ENCODE measurements around the gene TULP4.
"Not testable (repeated sequence)": the region's sequence is repeated elsewhere in the genome, so short reads cannot be mapped to it uniquely, and the experiment has no call there.

The TULP4 gene

DNA sequence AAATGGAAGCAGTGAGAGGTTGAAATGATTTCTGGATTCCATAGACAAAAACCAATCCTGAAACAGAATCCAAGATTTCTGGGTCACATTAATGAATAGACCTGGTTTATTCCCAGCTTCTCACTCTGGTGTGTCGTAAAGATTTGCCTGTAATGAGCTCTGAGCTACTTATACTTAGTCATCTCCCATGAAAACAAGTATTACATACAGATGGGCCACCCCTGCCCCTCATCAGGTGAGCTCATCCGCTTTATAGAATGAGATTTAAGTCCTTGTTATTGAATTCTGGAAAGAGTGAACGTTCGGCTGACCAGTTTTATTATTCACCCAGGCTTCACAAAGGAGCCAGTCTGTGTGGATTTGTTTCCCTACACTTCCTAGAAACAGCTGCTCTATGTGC, 200.5 kb downstream of the TULP4 start:
- DNase-seq, result no peak

DNA sequence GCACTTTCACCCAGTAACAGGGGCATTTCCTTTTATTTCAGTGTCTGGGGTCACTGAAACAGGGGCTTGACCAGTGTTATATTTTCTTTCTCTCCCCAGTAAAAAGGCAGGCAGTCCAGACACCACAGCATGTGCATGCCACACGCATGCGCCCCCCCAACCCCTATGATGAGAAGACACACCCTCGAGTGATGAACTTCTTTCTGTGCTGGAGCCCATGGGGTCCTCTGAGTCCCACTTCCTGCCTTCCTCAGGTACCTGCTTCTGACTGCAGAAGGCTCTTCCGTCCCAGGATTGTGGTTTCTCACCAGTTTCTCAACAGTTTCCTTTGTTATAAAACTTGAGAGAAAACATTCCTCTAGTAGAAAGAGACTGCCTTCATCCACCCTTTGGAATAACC, 201.9 kb downstream of the TULP4 start:
- DNase-seq, result no peak

DNA sequence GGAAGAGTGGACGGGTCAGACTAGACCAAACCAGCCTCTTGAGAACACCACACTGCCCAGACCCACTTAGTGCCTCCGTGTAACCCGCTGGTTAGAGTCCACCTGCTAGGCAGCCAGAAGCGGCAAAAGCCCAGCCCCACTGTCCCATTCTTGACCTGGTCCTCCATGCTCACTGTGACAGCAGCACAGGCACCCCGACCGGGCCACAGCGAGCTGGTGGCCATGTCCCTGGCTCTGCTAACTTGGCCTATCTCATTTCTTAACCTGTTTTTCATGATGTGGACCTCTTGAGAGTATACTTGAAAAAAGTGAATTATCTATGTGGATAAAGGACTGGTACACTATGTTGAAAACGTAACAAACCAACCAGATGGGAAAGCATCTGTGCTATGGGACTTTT, 202.7 kb downstream of the TULP4 start:
- DNase-seq, result no peak

DNA sequence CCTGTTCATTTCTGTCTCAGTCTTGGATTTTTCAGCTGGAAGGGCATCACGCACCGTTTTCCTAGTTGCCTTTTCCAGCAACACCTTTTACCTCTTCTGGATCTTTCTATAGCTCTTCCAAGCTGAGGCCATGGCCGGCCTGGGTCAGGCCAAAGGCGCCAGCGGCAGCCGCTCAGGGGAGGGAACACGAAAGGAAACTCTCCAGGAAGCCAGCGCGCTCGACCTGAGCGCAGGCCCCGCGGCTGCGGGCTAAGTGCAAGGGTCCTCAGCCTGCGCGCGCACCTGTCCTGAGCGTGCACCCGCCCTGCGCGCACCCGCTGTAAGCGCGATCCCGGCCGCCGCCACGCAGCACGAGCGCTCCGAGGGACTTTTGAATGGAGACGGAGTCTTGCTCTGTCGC, 203.8 kb downstream of the TULP4 start:
- no peak for DNase-seq

DNA sequence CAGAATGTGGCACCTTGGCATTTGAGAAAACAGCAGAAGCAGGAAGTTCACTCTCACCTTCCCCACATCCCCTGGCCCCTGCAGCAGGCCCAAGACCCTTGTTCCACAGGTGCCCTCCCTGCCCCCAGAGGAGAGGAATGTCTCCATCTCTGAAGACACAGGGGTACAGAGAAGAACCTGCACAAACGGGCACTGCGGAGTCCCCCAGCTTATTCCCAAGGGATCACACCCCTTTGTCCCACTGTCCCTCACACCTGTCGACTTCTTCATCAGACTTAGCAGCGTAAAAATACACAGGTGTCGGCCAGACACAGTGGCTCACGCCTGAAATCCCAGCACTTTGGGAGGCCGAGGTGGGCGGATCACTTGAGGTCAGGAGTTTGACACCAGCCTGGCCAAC, 204.8 kb downstream of the TULP4 start:
- no peak for DNase-seq

DNA sequence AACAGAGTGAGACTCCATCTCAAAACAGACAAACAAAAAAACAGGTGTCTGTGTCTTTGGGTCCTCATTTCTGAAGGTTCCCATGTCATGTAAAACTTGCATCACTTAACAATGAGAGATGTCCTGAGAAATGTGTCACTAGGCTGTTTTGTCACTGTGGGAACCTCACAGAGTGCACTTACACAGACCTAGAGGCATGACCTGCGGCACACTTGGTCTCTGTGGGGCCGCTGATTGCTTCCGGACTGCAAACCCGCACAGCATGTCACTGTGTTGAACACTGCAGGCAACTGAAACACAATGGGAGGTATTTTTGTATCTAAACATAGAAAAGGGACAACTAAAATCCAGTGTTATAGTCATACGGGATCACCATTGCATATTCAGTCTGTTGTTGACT, 205.3 kb downstream of the TULP4 start:
- DNase-seq, result no peak

DNA sequence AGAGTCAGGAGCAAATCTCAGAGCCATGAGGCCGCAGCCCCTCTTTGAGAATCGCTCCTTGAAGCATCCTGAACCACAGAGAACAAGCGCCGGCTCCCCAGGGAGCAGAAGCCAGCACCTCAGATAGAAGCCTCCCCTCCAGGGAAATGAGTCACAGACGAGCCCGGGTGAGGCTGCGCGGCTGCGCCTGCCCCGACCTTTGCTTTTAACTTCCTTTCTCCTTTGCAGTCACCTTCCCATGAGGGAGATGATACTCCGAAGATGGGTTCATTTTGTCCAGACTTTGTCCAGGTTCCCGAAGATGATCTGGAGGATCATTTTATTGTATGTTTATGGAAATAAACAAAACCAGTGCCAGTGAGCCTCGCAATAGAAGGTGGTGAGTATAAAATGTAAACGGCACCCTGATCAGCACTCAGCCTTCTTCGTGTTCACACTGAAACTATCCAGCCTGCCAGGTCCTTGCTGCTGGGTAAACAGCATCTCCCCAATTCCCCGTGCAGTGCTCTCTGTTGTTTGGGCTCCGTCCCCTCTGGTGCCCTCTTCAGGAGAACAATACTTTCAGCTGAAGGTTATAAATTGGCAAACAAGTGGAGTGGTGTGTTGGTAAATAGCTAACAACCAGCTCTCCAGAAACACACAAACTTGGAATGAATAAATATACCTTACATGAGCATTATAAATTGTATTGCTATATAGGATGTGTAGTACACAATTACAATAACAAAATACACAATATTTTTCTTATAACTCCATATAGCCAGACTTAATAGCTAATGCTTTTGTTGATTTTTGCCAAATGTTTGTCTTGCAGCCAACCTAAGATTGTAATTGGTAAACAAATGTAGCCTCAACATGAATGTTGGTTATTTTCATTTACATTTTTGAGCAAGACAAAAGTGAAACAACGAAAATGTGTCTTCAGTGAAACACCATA, 206.2 kb downstream of the TULP4 start:
- peak; percentile 41 to 75 for DNase-seq

DNA sequence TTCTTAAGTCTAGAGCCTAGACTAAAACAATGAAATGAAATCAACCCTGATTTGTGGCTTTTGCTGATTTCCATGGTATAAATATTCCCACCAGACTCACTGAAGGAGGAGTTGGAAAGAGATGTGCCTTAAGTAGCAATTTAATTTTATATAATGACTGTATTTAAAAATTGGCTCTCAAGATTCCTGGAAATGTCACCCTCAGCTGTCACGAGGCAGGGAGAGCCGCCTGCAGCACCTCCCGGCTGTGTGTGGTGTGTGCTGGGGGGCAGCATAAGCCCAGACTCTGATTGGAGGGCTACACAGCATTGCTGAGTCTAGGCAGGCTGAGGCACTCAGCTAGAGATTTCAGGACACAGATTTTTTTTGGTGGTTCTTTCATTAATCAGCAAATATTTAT, 207.0 kb downstream of the TULP4 start:
- no peak for DNase-seq

DNA sequence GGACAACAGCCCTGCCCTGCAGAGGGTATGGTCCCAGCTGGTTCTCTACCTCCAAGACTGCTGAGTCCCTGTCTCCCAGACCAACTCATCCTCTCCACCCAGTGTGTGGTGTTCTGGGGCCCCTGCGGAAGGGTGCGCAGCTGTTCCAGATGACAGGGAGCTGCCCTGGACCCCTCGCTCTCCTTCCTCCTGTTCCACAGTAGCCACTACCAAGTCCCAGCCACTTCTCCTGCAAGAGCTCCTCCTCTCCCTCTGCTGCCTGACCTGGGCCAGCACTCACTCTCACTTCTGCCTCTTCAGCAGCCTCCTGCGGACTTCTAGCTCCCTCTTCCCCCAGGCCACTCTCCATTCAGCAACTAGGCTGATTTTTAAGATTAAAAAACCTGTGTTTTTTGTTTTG, 207.5 kb downstream of the TULP4 start:
- DNase-seq, result no peak

DNA sequence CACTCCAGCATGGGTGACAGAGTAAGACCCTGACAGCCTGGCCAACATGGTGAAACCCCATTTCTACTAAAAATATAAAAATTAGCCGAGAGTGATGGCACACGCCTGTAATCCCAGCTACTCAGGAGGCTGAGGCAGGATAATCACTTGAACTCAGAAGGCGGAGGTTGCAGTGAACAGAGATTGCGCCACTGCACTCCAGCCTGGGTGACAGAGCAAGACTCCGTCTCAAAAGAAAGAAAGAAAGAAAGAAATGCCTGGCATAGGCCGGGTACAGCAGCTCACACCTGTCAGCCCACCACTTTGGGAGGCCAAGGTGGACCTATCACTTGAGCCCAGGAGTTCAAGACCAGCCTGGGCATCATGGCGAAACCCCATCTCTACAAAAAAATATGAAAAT, 208.7 kb downstream of the TULP4 start:
- not testable (repeated sequence) for DNase-seq

DNA sequence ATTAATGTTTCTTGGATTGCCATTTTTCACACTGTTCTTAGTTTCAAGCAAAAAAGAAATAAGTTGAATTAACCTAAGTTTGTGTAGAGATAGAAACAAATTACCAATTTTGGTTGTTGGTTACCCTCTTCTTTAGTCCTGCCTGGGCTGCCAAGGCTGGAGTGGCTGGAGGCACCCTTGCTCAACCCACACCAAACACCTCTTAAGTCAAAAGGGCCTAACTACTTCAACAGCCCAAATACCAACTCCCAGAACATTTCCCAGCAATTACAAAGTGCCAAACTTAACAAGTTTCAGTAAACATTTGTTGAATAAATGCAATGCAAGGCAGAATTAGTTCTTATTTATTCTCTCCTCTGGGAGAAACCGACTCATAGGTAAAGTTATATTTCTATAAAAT, 209.5 kb downstream of the TULP4 start:
- DNase-seq, result no peak

DNA sequence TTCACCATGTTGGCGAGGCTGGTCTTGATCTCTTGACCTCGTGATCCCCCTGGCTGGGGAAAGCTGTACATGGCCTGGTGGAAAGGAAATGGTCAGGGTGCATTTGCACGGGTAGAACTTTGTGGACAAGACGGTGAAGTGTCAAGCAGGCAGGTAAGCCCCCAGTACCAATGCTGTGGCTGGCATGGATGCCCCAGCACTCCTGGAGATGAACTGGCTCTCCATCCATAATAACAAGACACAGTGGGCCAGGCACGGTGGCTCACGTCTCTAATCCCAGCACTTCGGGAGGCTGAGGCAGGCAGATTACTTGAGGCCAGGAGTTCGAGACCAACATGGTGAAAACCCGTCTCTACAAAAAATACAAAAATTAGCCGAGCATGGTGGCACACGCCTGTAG, 210.4 kb downstream of the TULP4 start:
- DNase-seq, result no peak

DNA sequence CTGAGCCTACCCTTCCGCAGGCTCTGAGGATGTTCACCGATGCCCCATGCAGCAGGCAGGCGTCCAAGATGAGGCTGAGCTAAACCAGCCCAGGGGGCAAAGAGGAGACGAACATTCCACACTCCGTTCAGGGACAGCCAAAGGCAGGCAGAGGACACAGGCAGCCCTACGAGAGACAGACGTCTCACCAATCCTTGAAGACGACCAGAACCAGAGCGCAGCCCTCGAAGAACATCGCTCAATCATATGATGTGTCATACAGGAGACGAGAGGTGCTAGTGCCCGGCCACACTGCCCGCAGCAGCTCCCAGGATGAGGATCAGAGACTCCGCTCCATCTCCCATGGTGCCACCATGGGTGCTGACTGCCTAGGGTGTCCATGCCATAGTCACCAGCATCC, 212.0 kb downstream of the TULP4 start:
- DNase-seq, result no peak

DNA sequence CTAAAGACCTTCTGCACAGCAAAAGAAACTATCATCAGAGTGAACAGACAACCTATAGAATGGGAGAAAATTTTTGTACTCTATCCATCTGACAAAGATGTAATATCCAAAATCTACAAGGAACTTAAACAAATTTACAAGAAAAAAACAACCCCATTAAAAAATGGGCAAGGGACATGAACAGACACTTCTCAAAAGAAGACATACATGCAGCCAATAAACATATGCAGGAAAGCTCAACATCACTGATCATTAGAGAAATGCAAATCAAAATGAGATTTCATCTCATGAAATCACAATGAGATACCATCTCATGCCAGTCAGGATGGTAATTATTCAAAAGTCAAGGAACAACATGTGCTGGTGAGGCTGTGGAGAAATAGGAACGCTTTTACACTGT, 215.6 kb downstream of the TULP4 start:
- DNase-seq, result not testable (repeated sequence)

DNA sequence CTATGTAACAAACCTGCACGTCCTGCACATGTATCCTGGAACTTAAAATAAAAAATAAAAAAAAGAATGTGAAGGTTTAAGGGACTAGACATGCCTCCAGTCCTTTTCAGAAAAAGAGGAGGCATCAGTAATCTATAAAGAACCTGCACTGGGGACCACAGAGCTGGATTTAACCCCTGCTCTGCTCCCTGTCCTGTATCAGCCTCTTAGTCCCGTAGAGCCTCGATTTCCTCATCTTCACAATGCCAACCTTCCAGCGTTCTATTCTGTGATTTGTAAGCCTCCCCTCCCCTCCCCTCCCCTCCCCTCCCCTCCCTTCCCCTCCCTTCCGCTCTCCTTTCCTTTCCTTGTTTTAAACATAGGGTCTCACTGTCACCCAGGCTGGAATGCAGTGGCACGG, 216.6 kb downstream of the TULP4 start:
- DNase-seq, result no peak

DNA sequence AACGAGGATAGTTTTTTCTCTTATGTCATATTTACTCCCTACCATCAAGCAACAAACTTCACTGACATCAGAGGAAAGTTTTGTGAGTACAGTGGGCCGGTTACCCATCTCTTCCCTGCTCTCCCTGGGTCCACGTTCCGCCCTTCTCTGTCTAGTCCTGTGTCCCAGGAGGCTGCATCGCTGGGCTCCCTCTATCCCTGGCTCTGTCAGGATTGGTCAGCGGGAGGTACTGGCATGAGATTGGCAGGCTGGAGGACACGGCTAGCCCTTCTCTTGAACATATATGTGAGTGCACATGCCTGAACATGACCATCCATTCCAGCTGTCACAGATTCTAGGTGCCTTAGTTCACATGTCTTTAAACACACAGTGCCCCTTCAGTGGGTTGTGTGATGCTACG, 217.4 kb downstream of the TULP4 start:
- no peak for DNase-seq

DNA sequence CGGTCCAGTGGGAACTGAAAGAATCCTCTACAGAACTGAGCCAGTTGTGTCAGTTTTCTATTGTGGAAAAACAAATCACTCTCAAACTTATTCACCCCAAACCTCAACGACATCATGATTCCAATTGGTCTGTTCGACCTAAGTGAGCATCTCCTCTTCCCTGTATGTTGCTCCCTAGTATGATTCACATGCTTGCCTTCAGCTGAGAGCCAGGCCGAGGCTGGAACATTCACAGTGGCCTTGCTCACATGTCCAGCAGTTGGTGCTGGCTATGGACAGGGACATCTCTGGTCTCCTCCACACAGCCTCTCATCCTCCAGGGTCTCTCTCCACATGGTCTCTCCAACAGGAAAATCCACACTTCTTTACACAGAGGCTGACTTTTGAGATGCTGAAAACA, 219.3 kb downstream of the TULP4 start:
- no peak for DNase-seq

DNA sequence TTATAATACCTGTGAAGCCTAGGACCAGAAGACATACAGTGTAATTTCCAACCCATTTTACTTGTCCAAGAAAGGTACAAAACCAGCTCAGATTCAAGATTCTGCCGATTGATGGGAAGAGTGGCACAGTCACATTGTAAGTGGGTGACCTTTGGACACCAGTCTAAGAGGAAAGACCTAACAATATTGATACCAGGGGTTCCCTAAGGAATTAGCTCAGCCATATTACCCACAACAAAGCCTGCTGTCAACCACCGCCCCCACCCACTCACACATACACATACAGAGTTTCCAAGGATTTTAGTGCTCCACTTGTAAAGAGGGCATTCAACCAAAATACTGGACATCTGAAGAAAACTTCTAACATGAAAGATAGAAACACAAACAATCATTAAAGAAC, 219.7 kb downstream of the TULP4 start:
- no peak for DNase-seq

DNA sequence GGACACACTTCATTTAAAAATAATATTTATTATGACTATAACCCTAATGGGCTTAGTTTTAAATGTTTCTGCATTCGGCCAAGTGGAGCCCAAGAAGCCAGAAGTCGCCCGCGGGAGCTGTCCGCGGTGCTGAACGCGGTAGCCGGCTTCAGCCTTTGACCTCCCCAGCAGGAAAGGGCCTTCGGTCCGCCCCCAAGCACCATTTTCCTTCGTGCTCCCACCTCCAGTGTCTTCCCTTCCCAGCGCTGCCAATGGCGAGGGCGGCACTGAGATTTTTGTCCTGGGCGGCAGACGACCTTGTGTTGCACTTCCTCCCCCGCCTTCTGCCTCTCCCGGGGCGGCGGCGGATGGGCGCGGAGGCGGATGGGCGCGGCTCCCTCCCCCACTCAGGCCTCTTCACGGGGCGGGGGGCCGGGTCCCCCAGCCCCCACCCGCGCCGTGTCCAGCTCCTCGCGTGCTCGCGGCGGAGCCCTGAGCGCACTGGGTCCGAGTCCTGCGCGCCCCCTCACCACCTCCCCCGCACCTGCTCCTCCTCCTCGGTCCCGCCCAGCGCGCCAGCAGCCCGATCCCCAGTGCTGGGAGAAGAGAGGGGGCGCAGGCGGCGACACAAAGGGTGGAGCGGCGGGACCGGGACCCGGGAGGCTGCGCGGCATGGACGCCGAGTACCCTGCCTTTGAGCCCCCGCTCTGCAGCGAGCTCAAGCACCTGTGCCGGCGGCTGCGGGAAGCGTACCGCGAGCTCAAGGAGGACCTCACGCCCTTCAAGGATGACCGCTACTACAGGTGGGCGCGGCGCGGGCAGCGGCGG, 224.0 kb downstream of the TULP4 start:
- DNase-seq, result peak; percentile 58 to 60

DNA sequence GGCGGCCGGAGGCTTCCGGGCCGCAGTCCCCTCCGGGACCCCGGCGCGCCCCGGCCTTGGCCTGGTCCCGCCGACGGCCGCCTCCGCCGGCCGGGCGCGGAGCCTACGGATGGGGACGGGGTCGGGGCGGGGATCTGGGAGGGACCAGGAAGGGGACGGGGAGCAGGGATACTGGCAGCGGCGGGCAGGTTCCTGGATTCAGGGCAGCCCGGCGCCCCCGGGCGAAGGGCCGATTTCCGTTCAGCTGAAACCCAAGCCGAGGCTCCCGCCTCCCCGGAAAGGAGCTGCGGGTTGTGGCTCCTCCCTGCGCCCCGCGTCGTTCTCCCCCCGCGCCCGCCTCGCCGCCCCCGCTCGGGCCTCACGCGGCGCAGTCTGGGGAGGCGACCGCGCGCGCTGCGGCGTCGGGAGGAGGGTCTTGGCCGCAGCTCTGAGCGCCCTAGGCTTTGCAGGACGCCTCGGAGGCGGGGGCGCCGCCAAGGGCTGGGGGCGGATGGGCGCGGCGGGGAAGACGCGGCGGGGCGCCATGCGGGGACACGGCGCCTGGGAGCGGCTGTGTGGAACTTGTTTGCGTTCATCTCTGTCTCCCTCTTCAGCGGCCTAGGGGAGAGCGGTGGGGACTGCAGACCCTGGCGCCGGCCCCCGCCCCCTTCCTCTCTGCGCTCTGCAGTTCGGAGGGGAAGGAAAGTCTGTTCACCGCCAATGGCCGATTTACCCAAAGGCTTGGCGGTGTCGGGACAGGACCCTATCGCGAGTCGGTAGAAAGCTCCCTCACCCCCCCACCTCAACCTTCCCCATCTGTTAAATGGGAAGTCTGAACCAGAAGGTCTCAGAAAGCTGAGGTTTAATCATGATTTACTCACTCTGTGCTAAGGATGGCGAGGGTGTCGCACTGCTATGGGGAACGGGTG, 224.9 kb downstream of the TULP4 start:
- peak; percentile 80 to 87 for DNase-seq

DNA sequence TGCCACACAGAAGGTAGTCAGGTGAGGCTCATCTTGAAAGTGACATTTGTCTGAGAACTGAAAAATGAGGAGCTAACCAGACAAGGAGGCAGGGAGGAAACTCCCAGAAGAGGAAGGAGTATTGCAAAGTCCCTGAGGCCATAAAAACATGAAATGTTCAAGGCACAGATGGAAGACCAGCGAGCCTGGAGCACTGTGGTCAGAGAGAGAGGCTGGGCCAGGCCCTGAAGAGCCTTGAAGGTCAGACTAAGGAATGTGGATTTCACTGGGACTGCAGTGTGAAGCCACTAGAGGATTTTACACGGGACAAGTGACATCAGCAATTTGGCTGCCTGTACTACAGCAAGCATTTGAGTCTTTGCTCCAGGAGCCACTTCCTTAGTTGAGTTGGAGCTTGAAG, 226.5 kb downstream of the TULP4 start:
- no peak for DNase-seq

DNA sequence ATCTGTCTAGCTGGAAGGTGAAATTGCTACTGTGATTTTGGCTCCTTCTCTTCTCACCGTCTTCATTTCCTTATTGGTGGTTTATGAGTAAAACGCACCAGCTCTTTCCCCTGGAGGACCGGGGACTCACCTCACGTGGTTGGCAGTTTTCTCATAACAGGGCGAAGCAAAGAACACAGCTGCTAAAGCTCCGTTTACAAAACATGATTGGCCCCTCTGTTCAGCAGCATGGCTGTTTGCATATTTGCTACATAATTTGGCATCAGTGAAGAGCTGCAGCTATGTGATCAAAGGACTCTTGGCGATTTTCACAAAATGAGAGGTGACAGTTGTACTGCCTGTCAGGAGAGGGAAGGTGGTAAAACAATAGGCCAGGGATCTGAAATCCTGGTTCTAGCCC, 227.1 kb downstream of the TULP4 start:
- DNase-seq, result peak in 1 of 2 experiments; percentile 37

DNA sequence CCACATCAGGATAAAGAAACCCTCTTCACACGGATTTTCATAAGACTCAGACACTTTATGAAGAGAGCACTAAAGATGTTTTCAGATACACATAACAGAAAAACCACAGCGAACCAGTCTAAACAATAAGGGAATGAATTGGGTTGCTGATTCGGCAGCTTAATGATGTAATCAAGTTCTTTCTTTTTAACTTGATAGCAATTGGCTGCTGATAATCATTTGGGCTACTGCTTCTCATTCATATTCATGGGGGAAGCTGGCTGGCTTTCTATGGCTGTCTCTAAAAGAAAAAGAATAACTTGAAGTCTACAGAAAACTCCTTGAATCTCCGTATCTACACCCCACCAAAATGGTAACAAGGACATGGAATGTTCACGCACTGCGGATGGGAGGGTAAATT, 227.6 kb downstream of the TULP4 start:
- no peak for DNase-seq

All from NCI-H2081 (cell line).